Stimulated activated CD4-positive, alpha-beta T cell treated with anti-CD3 and anti-CD28 coated beads, Interleukin-2, amount 100 ng/mL, for 48 hours (primary cell): ENCODE results near the gene FLG.
"Not testable (repeated sequence)": the region's sequence is repeated elsewhere in the genome, so short reads cannot be mapped to it uniquely, and the experiment has no call there.

Experiments used
- DNase-seq, 2 donors: peaks; one replicate each; pipeline ENCODE4 v3.0.0-alpha.2; 2020

FLG gene

DNA sequence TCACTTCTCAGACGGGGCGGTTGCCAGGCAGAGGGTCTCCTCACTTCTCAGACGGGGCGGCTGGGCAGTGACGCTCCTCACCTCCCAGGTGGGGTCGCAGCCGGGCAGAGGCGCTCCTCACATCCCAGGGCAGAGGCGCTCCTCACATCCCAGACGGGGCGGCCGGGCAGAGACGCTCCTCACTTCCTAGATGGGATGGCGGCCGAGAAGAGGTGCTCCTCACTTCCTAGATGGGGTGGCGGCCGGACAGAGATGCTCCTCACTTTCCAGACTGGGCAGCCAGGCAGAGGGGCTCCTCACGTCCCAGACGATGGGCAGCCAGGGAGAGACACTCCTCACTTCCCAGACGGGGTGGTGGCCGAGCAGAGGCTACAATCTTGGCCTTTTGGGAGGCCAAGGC lies 68.6 kb downstream of the FLG start:
- DNase-seq, result not testable (repeated sequence)
